ENCODE results near the gene CDCP1.
"Not testable (repeated sequence)": the region's sequence is repeated elsewhere in the genome, so short reads cannot be mapped to it uniquely, and the experiment has no call there.

Gene CDCP1

DNA sequence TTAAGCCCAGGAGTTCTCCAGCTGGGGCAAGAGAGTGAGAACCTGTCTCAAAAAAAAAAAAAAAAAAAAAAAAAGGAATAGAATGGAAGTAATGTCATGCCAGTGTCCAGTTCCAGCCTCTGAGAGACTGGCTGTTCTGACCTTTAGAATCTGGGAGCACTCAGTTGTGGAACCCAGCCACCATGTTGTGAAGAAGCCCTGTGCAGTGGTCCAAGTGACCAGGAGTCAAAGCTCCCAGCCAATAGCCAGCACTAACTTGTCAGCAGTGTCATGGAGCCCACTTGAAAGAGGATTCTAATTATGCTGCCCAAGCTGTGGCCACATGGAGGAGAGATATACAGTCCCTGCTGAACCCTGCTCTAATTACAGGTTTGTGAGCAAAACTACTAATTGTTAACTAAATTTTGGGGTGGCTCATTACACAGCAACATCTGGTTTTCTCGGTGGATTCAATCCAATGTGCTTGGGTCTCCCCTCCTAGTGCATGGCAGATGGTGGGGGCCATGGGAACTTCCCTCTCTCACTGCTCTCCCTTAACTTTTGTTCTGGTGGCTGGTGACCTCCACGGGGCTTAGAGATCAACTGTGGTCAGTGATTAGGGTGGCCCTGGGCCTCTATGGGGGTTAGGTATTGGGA is 64.6 kb downstream of the CDCP1 start:
- no peak for DNase-seq

DNA sequence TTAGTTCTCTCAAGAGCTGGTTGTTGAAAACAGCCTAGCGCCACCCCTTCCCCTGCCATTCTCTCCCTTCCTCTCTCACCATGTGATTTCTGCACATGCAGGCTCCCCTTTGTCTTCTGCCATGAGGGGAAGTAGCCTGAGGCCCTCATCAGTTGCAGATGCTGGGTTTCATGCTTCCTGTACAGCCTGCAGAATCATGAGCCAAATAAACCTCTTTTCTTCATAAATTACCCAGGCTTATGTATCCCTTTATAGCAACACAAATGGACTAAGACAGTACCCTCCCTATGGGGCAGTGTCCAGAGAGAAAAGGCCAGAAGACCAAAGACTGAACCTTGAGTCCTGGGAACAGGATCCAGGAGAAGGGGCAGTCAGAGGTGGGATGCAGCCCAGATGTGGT is 65.4 kb downstream of the CDCP1 start:
- DNase-seq: no peak

DNA sequence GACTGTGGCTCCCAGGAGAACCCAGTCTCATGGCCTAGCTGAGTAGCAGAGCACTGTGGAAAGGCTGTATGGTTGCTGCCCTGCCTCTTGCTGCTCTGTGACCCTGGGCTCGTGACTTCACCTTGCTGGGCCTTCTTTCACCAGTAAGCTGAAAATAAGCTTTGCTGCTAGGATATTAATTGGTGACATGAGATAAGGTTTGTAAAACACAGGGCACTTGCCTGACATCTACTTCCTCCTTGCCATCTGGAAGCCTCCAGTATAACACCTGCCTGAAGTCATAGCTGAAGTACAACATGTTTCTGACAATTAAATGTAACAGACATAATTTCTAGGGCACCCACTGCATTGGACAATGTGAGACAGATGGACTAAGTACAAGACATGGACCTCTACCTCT is 66.5 kb downstream of the CDCP1 start:
- DNase-seq: no peak

DNA sequence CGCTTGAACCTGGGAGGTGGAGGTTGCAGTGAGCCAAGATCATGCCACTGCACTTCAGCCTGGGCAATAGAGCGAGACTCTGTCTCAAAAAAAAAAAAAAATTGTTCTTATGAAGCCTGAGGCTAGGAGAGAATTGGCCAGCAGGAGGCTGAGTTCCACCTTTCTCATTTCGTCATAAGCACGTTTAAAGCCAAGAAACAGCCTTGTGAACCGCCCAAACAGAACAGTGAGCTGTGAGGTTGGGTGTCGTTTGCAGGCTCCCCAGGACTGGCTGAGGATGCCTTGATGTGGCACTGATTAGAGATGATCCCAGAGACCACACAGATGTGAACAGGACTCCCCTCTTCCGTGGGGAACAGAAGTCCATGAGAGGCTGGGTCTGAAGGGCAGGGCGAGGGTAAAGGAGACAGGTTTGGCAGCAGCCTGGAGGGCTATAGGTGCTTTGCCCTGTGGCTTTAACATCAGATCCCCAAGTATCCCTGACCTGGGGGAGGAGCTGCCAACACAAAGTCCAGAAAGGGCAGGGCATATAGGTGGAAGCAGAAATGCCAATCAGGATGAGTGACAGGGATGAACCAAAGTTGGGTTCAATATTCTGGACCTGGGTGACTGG is 67.2 kb downstream of the CDCP1 start:
- no peak for DNase-seq

- not testable (repeated sequence) for DNase-seq
Measured at GRCh38 chr3:45078256-45078655, 67.9 kb downstream of the CDCP1 start.

DNA sequence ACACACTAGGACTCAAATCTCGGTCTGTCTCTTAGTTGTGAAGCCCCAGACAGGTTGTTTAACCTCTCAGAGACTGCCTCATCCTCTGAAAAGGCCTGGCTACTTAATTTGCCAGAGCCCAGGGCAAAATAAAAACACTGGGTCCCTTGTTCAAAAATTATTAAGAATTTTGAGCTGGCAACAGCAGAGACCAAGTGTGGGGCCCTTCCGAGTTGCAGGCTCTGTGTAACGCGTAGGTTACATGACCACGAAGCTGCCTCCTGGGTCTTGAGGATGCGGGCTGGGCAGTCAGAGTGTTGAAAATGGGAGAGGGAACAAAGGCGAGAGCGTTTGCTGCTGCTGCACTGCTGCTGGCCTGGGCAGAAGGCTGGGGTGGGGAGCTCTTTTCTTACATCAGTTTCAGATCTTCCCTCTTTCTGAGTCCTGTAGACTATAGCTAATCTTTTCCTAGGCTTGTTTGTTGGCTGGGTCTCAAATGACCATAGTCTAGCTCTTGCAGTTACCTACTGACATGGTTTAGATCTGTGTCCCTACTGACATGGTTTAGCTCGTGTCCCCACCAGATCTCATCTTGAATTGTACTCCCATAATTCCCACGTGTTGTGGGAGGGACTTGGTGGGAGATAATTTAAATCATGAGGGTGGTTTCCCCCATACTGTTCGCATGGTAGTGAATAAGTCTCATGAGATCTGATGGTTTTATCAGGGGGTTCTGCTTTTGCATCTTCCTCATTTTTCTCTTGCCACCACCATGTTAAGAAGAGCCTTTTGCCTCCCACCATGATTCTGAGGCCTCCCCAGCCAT is 70.2 kb downstream of the CDCP1 start:
- no peak for DNase-seq

DNA sequence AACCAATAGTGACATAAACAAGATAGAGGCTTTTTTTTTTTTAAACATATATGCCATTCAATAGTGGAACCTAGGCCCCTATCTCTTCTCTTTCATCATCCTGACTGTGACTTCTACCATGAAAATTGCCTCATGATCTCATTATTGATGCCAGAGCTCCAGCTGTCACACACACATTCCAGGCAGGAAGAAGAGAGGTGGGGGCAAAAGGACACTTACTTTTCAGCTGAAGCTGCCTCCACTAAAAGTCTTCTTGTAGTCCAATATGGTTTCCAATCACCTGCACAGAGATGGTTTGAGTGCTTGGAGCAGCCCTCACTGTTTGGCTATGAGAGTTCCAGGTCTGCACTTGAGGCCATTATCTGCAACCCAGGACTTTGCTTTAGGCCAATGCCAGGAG is 75.1 kb downstream of the CDCP1 start:
- no peak for DNase-seq

DNA sequence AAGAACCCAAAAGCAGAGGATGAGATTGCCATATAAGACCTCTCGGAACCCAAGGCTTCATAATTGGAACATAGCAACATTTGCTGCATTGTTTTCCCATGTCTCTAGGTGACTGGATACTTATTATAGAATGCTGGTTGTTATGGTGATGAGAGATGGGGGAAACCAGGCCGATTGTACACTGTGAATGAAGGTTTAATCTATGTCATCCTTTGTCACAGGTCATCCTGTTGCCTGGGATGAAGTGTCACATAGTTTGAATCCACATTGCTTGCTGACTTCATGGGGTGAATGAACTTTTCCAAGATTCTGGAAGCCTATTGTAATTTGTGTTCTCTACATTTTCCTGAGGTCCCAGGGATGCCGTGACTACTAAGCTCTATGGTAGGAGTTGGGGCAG is 78.2 kb downstream of the CDCP1 start:
- DNase-seq: no peak

DNA sequence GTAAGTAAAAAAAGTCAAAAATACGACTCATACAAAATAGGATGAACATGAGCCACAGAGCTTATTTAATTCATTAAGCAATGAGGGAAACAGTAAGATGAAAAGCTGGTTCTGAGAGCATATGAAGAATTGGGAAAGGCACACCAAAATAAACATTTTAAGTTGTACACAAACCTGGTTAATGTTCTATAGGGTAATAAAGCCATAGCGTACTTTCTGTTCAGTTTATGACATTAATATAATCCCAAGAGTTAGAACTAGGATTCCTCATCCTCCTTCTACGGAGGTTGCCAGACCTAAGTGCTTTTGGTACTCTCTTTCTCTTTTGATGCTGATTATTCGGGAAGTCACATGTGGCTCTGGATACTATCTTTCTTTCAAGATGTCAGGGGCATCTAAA is 78.7 kb downstream of the CDCP1 start:
- DNase-seq: no peak

- no peak for DNase-seq
Measured at GRCh38 chr3:45066109-45066801, 79.9 kb downstream of the CDCP1 start.

DNA sequence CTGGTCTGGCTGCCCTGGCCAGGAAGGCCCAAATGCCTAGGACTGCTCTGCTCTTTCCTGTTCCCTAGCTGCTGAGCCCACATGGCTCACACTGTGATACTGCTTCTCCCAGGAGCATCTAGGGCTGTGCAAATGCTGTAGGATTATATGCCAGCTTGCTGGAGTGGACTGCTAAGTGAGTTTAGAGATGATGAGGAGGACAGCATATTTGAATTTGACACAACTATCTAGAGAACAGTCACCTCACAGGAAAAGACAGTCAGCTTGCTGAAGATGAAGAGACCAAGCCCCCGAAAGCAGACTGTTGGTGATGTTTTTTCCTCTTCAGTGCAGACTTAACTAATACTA is 80.8 kb downstream of the CDCP1 start:
- DNase-seq: no peak

- no peak for DNase-seq
Measured at GRCh38 chr3:45064512-45065372, 81.4 kb downstream of the CDCP1 start.

DNA sequence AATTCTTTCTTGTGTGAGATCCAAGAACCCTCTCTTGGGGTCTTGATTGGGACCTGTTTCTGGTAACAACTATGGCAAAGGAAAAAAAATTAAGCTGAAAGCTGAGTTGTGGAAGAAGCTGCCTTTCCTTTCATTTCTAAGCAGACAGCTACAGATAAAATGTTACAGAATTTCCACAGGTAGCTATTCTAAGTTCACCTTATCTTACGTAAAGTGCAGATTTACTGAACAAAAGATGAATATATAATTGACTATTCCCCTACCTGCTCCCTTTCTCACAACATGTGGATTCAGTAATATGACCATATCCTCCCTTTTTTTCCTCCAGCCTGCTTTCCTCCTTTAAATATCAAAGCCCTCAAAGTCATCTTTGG is 83.5 kb downstream of the CDCP1 start:
- DNase-seq: no peak

- DNase-seq: no peak
Measured at GRCh38 chr3:45060165-45060892, 85.8 kb downstream of the CDCP1 start.

- DNase-seq: no peak
Measured at GRCh38 chr3:45059132-45059531, 87.0 kb downstream of the CDCP1 start.

DNA sequence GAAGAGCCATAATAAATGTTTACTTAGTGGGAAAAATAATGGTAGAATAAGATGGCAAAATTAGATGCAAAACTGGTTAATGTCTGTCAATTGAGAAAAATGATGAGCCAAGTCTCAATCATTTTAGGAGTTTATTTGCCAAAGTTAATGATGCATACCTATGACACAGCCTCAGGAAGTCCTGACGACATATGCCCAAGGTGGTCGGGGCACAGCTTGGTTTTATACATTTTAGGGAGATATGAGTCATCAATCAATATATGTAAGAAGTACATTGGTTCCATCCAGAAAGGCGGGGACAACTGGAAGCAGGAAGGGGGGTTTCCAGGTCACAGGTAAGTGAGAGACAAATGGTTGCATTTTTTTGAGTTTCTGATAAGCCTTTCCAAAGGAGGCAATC is 88.6 kb downstream of the CDCP1 start:
- DNase-seq: no peak

DNA sequence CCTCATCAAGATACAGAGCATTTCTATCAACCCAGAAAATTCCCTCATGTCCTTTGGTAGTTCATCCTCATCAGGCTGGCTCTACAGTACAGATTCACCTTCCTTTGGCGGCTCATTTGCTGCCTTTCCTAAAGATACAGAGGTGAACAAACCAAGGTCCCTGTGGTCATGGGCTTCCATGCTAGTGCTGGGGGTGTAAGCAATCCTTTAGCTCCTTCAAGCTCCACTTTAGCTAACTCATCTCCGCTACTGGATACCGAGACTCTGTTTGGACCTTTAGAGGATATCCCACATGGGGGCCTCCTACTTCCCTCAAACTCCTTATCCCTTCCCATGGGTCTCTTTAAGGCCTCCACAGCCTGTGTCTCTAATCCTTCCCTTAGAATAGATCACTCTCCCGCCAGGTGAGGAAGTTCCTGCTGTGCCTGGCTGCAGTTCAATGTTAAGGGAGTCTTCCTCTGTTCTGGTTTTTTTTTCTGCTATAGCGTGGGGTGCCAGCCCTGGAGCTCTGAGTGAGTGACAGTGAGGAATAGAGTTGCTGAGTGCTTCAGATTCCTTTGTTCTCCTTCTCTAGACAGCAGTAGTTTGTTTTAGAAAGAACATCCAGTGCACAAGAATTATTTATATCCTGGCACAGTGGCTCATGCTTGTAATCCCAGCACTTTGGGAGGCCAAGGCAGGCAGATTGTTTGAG is 89.4 kb downstream of the CDCP1 start:
- DNase-seq: no peak

GRCh38 chr3:45055411-45056143 is 90.6 kb downstream of the CDCP1 start:
- DNase-seq: no peak

GRCh38 chr3:45055032-45055410 is 91.2 kb downstream of the CDCP1 start:
- DNase-seq: no peak

DNA sequence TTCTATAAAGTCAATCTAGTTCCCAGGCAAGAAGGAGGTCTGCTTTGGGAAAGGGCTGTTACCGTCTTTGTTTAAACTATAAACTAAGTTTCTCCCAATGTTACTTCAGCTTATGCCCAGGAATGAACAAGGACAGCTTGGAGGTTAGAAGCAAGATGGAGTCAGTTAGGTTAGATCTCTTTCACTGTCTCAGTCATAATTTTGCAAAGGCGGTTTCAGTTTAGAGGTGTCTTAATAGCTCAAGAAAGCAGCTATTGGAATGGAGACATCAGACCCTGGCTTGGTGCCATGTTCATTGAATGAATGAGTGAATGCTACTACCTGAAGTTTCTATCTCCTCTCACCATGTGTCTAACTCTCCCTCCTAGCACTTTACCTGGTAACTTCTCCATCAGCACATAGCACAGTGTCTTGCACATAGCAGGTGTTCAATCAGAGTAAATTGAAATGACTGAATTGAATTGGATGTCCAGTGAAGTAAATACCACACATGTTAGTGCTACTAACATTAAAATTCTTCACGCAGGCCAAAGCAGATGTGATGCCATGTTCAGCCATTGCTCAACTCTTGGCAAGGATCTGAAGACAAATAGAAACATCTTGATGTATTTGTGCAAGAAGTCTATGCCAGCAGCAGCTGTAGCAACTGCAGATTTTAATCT is 91.9 kb downstream of the CDCP1 start:
- no peak for DNase-seq
